Activated T-cell treated with anti-CD3 and anti-CD28 coated beads, Interleukin-2, amount 50 U/mL, for 4 hours (primary cell): ENCODE data around the gene WFDC13. TPM values are rescaled to one million over a fixed set of nuclear protein-coding genes. Genes with fewer than 3 reads are reported as not detected.

Experiments
- ATAC-seq, 2 donors: fragments of 200-7000 bp; cut with Tn5 transposase; one replicate each; pipeline ENCODE4 v1.10.0; 2021
- DNase-seq: peaks from one replicate; pipeline ENCODE4 v3.0.0-alpha.2; 2020
- H3K27me3 Mint-ChIP-seq: one replicate; pipeline ENCODE4 v1.8.0; 2021; ENCODE audit warnings: low read depth, mixed read lengths
- H3K36me3 Mint-ChIP-seq: one replicate; pipeline ENCODE4 v1.8.0; 2022; ENCODE audit warnings: mixed read lengths; ENCODE audit not compliant: insufficient read depth
- H3K4me1 Mint-ChIP-seq: one replicate; pipeline ENCODE4 v1.8.0; 2021; ENCODE audit warnings: low read depth, mixed read lengths
- H3K4me3 Mint-ChIP-seq: one replicate; pipeline ENCODE4 v1.8.0; 2021; ENCODE audit warnings: mild to moderate bottlenecking, moderate library complexity, mixed read lengths
- H3K9me3 Mint-ChIP-seq: one replicate; pipeline ENCODE4 v1.8.0; 2021; ENCODE audit warnings: mixed read lengths
- total RNA-seq, 3 donors: library from RNA; stranded (reverse); gene quantifications; one replicate each; pipeline ENCODE4 v1.2.1, GENCODE V29; 2021

Gene WFDC13
- total RNA-seq, 3 donors from 2014 or later, result not detected

GRCh38 chr20:45735552-45735951, 33.7 kb downstream of the WFDC13 start:
- Mint-ChIP-seq H3K36me3 (peaks cover 2% of the 10 kb centered on the region), H3K27me3 (peaks cover 42% of the 10 kb centered on the region), H3K9me3 (peaks cover 20% of the 10 kb centered on the region), H3K4me1 (no peaks in the 10 kb centered on the region), H3K4me3 (no peak overlapping the region)
- ATAC-seq (no peak), DNase-seq (no peak)

DNA sequence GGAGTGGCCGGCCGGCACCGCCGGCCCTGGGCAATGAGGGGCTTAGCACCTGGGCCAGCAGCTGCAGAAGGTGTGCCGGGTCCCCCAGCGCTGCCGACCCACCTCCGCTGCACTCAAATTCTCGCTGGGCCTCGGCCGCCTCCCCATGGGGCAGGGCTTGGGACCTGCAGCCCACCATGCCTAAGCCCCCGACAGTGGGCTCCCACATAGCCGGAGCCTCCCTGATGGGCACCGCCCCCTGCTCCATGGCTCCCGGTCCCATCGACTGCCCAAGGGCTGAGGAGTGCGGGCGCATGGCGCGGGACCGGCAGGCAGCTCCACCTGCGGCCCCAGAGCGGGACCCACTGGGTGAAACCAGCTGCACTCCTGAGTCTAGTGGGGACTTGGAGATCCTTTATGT, 34.1 kb downstream of the WFDC13 start:
- Mint-ChIP-seq H3K4me1 (no peaks in the 10 kb centered on the region), H3K9me3 (peaks cover 18% of the 10 kb centered on the region), H3K27me3 (peaks cover 39% of the 10 kb centered on the region), H3K4me3 (no peak overlapping the region), H3K36me3 (peaks cover under 1% of the 10 kb centered on the region)
- ATAC-seq (no peak), DNase-seq (no peak)

GRCh38 chr20:45742596-45742995, 40.8 kb downstream of the WFDC13 start:
- peaks cover 6% of the 10 kb centered on the region for H3K27me3 Mint-ChIP-seq
- no peaks in the 10 kb centered on the region for H3K36me3 Mint-ChIP-seq
- no peaks in the 10 kb centered on the region for H3K4me1 Mint-ChIP-seq
- DNase-seq (no peak), ATAC-seq (no peak)
- H3K9me3 Mint-ChIP-seq, result no peaks in the 10 kb centered on the region
- H3K4me3 Mint-ChIP-seq, result no peak overlapping the region

- H3K4me3 Mint-ChIP-seq, result no peak overlapping the region
- no peaks in the 10 kb centered on the region for H3K4me1 Mint-ChIP-seq
- H3K27me3 Mint-ChIP-seq, result peaks cover 14% of the 10 kb centered on the region
- H3K9me3 Mint-ChIP-seq, result no peaks in the 10 kb centered on the region
- DNase-seq, result no peak
- ATAC-seq, result no peak
- H3K36me3 Mint-ChIP-seq, result no peaks in the 10 kb centered on the region
These were observed 43.2 kb downstream of the WFDC13 start for GRCh38 chr20:45745015-45745414.

GRCh38 chr20:45751721-45752120, 49.9 kb downstream of the WFDC13 start:
- peak overlapping the region; percentile 16 for H3K4me3 Mint-ChIP-seq
- H3K36me3 Mint-ChIP-seq, result no peaks in the 10 kb centered on the region
- H3K27me3 Mint-ChIP-seq, result peaks cover 12% of the 10 kb centered on the region
- DNase-seq (no peak), ATAC-seq (peak in 1 of 2 donors; percentile 38)
- H3K9me3 Mint-ChIP-seq, result peaks cover 7% of the 10 kb centered on the region
- H3K4me1 Mint-ChIP-seq, result peaks cover 21% of the 10 kb centered on the region

DNA sequence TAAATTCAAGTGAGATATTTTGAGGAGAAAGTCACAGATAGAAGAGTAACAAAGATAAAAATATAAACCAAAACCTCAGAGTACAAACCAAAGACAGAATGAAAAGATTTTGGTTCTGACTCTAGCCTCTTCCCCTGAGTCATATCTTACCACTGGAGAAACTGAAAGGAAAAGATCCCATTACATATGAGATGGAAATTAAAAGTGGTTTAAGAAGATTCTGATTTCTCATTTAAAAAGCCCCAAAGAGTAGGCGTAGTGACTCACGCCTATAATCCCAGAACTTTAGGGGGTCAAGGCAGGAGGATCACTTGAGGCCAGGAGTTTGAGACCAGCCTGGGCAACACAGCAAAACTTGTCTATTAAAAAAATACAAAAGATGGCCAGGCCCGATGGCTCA, 50.9 kb downstream of the WFDC13 start:
- peak; percentile 85 to 87 for ATAC-seq
- DNase-seq, result no peak
- Mint-ChIP-seq H3K4me3 (no peak overlapping the region), H3K4me1 (peaks cover 21% of the 10 kb centered on the region), H3K27me3 (peaks cover 12% of the 10 kb centered on the region), H3K36me3 (no peaks in the 10 kb centered on the region), H3K9me3 (peaks cover 7% of the 10 kb centered on the region)

DNA sequence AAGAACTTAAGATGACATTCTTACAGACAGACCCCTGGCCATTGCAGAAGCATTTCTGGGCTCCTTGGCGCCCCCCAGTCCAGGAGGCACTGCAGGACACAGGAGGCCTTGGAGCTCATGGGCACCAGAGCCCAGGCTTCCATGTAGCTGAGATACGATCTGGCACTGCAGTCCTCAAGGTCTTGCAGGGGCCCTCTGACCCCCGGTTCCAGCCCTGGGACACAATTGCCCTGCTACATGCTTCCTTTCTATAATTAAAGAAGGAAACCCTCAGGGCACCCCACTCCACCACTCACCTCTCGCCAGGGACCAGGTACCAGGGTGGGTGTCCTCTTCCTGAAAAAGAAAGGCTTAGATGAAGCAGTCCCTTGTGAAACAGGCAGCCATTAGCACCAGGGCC, 56.3 kb downstream of the WFDC13 start:
- peaks cover 5% of the 10 kb centered on the region for H3K4me1 Mint-ChIP-seq
- ATAC-seq (no peak), DNase-seq (no peak)
- peaks cover 7% of the 10 kb centered on the region for H3K9me3 Mint-ChIP-seq
- H3K36me3 Mint-ChIP-seq, result no peaks in the 10 kb centered on the region
- H3K27me3 Mint-ChIP-seq, result peaks cover 11% of the 10 kb centered on the region
- no peak overlapping the region for H3K4me3 Mint-ChIP-seq

Other genes with a start within 250 kb of the WFDC13 start
- under 1 TPM; 0.34 to 0.76 (median 0.53) TPM for gene WFDC2, start 232.3 kb upstream of the WFDC13 start, total RNA-seq
- gene SPINT3, start 186.4 kb upstream of the WFDC13 start, total RNA-seq, result not detected
- gene WFDC6, start 162.6 kb upstream of the WFDC13 start, total RNA-seq, result not detected
- gene EPPIN, start 154.6 kb upstream of the WFDC13 start, total RNA-seq, result not detected
- gene WFDC8, start 122.8 kb upstream of the WFDC13 start, total RNA-seq, result not detected
- gene WFDC10A, start 72.3 kb upstream of the WFDC13 start, total RNA-seq, result not detected
- gene WFDC9, start 70.8 kb upstream of the WFDC13 start, total RNA-seq, result not detected
- not detected for gene WFDC11, start 31.8 kb upstream of the WFDC13 start, total RNA-seq
- gene WFDC10B, start 3.0 kb downstream of the WFDC13 start, total RNA-seq, result not detected
- gene SPINT4, start 20.3 kb downstream of the WFDC13 start, total RNA-seq, result not detected
- not detected for gene WFDC3, start 89.8 kb downstream of the WFDC13 start, total RNA-seq
- 10 to 100 TPM; 33.9 to 39.6 (median 38.5) TPM for gene DNTTIP1, start 89.9 kb downstream of the WFDC13 start, total RNA-seq
- gene UBE2C, start 110.6 kb downstream of the WFDC13 start, total RNA-seq, result 10 to 100 TPM; 10.5 to 19.4 (median 18.4) TPM
- gene TNNC2, start 125.3 kb downstream of the WFDC13 start, total RNA-seq, result not detected
- gene SNX21, start 131.8 kb downstream of the WFDC13 start, total RNA-seq, result under 1 TPM; 0.83 to 0.98 (median 0.87) TPM
- 10 to 100 TPM; 18.0 to 21.0 (median 18.2) TPM for gene ACOT8, start 155.4 kb downstream of the WFDC13 start, total RNA-seq
- 1 to 10 TPM; 3.0 to 3.9 (median 3.3) TPM for gene ZSWIM3, start 155.6 kb downstream of the WFDC13 start, total RNA-seq
- gene ZSWIM1, start 179.2 kb downstream of the WFDC13 start, total RNA-seq, result 10 to 100 TPM; 10.8 to 11.9 (median 10.9) TPM
- under 1 TPM; 0.63 to 0.73 (median 0.73) TPM for gene SPATA25, start 185.6 kb downstream of the WFDC13 start, total RNA-seq
- gene NEURL2, start 189.2 kb downstream of the WFDC13 start, total RNA-seq, result 1 to 10 TPM; 1.3 TPM
- gene CTSA, start 189.3 kb downstream of the WFDC13 start, total RNA-seq, result 10 to 100 TPM; 56.5 to 63.1 (median 57.3) TPM
- gene PLTP, start 210.1 kb downstream of the WFDC13 start, total RNA-seq, result 1 to 10 TPM; 3.1 to 4.2 (median 3.3) TPM
- gene PCIF1, start 232.6 kb downstream of the WFDC13 start, total RNA-seq, result 10 to 100 TPM; 24.4 to 28.9 (median 28.4) TPM